Measurements from ENCODE around the gene CRIM1.

The CRIM1 gene

GRCh38 chr2:36567711-36568408 lies 212.3 kb downstream of the CRIM1 start:
- H3K9me3 ChIP-seq (ENCODE audit: control insufficient read depth, insufficient read depth, low read length), result no peaks in the 10 kb centered on the region
- H3K27ac ChIP-seq (ENCODE audit: low read depth, low read length), result no peak overlapping the region
- H3K4me3 ChIP-seq (ENCODE audit: low read depth, low read length), result no peak overlapping the region
- no peak overlapping the region for H3K9ac ChIP-seq (ENCODE audit: low read depth, low read length)
- peaks cover 33% of the 10 kb centered on the region; the same call in 1 of the 2 replicates for H3K4me1 ChIP-seq (ENCODE audit: control insufficient read depth, insufficient read depth, low read length)
- no peaks in the 10 kb centered on the region for H3K27me3 ChIP-seq (ENCODE audit: control insufficient read depth, insufficient read depth, low read length)
- peaks cover 9% of the 10 kb centered on the region; the same call in 1 of the 2 replicates for H3K36me3 ChIP-seq (ENCODE audit: control insufficient read depth, insufficient read depth, low read length)

- Histone ChIP-seq H3K4me3 (ENCODE audit: low read depth, low read length) (no peak overlapping the region), H3K9me3 (ENCODE audit: control insufficient read depth, insufficient read depth, low read length) (no peaks in the 10 kb centered on the region), H3K36me3 (ENCODE audit: control insufficient read depth, insufficient read depth, low read length) (peaks cover 9% of the 10 kb centered on the region; the same call in 1 of the 2 replicates), H3K27ac (ENCODE audit: low read depth, low read length) (peak overlapping the region; percentile 36), H3K9ac (ENCODE audit: low read depth, low read length) (no peak overlapping the region), H3K4me1 (ENCODE audit: control insufficient read depth, insufficient read depth, low read length) (peaks cover 31% of the 10 kb centered on the region; the same call in 1 of the 2 replicates), H3K27me3 (ENCODE audit: control insufficient read depth, insufficient read depth, low read length) (no peaks in the 10 kb centered on the region)
Measured at GRCh38 chr2:36568516-36569246, 213.1 kb downstream of the CRIM1 start.

- H3K27ac ChIP-seq (ENCODE audit: low read depth, low read length), result peak overlapping the region; percentile 5
- H3K9me3 ChIP-seq (ENCODE audit: control insufficient read depth, insufficient read depth, low read length), result no peaks in the 10 kb centered on the region
- no peak overlapping the region for H3K4me3 ChIP-seq (ENCODE audit: low read depth, low read length)
- H3K4me1 ChIP-seq (ENCODE audit: control insufficient read depth, insufficient read depth, low read length), result peaks cover 31% of the 10 kb centered on the region; the same call in 1 of the 2 replicates
- H3K36me3 ChIP-seq (ENCODE audit: control insufficient read depth, insufficient read depth, low read length), result peaks cover 9% of the 10 kb centered on the region; the same call in 1 of the 2 replicates
- H3K27me3 ChIP-seq (ENCODE audit: control insufficient read depth, insufficient read depth, low read length), result no peaks in the 10 kb centered on the region
- H3K9ac ChIP-seq (ENCODE audit: low read depth, low read length), result no peak overlapping the region
Measured at GRCh38 chr2:36569267-36569856, 213.8 kb downstream of the CRIM1 start.

GRCh38 chr2:36570416-36570815 lies 214.8 kb downstream of the CRIM1 start:
- H3K9me3 ChIP-seq (ENCODE audit: control insufficient read depth, insufficient read depth, low read length), result no peaks in the 10 kb centered on the region
- H3K9ac ChIP-seq (ENCODE audit: low read depth, low read length), result no peak overlapping the region
- no peak overlapping the region for H3K4me3 ChIP-seq (ENCODE audit: low read depth, low read length)
- no peaks in the 10 kb centered on the region for H3K27me3 ChIP-seq (ENCODE audit: control insufficient read depth, insufficient read depth, low read length)
- H3K36me3 ChIP-seq (ENCODE audit: control insufficient read depth, insufficient read depth, low read length), result peaks cover 9% of the 10 kb centered on the region; the same call in 1 of the 2 replicates
- H3K4me1 ChIP-seq (ENCODE audit: control insufficient read depth, insufficient read depth, low read length), result peaks cover 31% of the 10 kb centered on the region; the same call in 1 of the 2 replicates
- no peak overlapping the region for H3K27ac ChIP-seq (ENCODE audit: low read depth, low read length)

- no peaks in the 10 kb centered on the region for H3K9me3 ChIP-seq (ENCODE audit: control insufficient read depth, insufficient read depth, low read length)
- H3K9ac ChIP-seq (ENCODE audit: low read depth, low read length), result no peak overlapping the region
- peaks cover 9% of the 10 kb centered on the region for H3K36me3 ChIP-seq (ENCODE audit: control insufficient read depth, insufficient read depth, low read length)
- no peak overlapping the region for H3K4me3 ChIP-seq (ENCODE audit: low read depth, low read length)
- H3K27ac ChIP-seq (ENCODE audit: low read depth, low read length), result no peak overlapping the region
- peaks cover 31% of the 10 kb centered on the region; the same call in 1 of the 2 replicates for H3K4me1 ChIP-seq (ENCODE audit: control insufficient read depth, insufficient read depth, low read length)
- H3K27me3 ChIP-seq (ENCODE audit: control insufficient read depth, insufficient read depth, low read length), result no peaks in the 10 kb centered on the region
Measured at GRCh38 chr2:36572054-36572718, 216.6 kb downstream of the CRIM1 start.

- Histone ChIP-seq H3K36me3 (ENCODE audit: control insufficient read depth, insufficient read depth, low read length) (peaks cover 13% of the 10 kb centered on the region), H3K4me1 (ENCODE audit: control insufficient read depth, insufficient read depth, low read length) (peaks cover 30% of the 10 kb centered on the region; the same call in 1 of the 2 replicates), H3K27me3 (ENCODE audit: control insufficient read depth, insufficient read depth, low read length) (no peaks in the 10 kb centered on the region), H3K9ac (ENCODE audit: low read depth, low read length) (no peak overlapping the region), H3K9me3 (ENCODE audit: control insufficient read depth, insufficient read depth, low read length) (no peaks in the 10 kb centered on the region), H3K27ac (ENCODE audit: low read depth, low read length) (no peak overlapping the region), H3K4me3 (ENCODE audit: low read depth, low read length) (no peak overlapping the region)
Measured at GRCh38 chr2:36572719-36573059, 217.1 kb downstream of the CRIM1 start.

- H3K9ac ChIP-seq (ENCODE audit: low read depth, low read length), result no peak overlapping the region
- no peaks in the 10 kb centered on the region for H3K9me3 ChIP-seq (ENCODE audit: control insufficient read depth, insufficient read depth, low read length)
- H3K27ac ChIP-seq (ENCODE audit: low read depth, low read length), result no peak overlapping the region
- H3K4me1 ChIP-seq (ENCODE audit: control insufficient read depth, insufficient read depth, low read length), result peaks cover 26% of the 10 kb centered on the region; the same call in 1 of the 2 replicates
- H3K27me3 ChIP-seq (ENCODE audit: control insufficient read depth, insufficient read depth, low read length), result no peaks in the 10 kb centered on the region
- H3K4me3 ChIP-seq (ENCODE audit: low read depth, low read length), result no peak overlapping the region
- H3K36me3 ChIP-seq (ENCODE audit: control insufficient read depth, insufficient read depth, low read length), result peaks cover 18% of the 10 kb centered on the region
Measured at GRCh38 chr2:36573165-36573564, 217.6 kb downstream of the CRIM1 start.

- Histone ChIP-seq H3K36me3 (ENCODE audit: control insufficient read depth, insufficient read depth, low read length) (peaks cover 29% of the 10 kb centered on the region), H3K27ac (ENCODE audit: low read depth, low read length) (no peak overlapping the region), H3K27me3 (ENCODE audit: control insufficient read depth, insufficient read depth, low read length) (no peaks in the 10 kb centered on the region), H3K9me3 (ENCODE audit: control insufficient read depth, insufficient read depth, low read length) (no peaks in the 10 kb centered on the region), H3K4me1 (ENCODE audit: control insufficient read depth, insufficient read depth, low read length) (peaks cover 13% of the 10 kb centered on the region; the same call in 1 of the 2 replicates), H3K4me3 (ENCODE audit: low read depth, low read length) (no peak overlapping the region), H3K9ac (ENCODE audit: low read depth, low read length) (no peak overlapping the region)
Measured at GRCh38 chr2:36574560-36574959, 219.0 kb downstream of the CRIM1 start.

- peaks cover 56% of the 10 kb centered on the region for H3K36me3 ChIP-seq (ENCODE audit: control insufficient read depth, insufficient read depth, low read length)
Measured at GRCh38 chr2:36577884-36578283, 222.3 kb downstream of the CRIM1 start.

GRCh38 chr2:36578343-36579296 lies 223.0 kb downstream of the CRIM1 start:
- H3K4me3 ChIP-seq (ENCODE audit: low read depth, low read length), result no peak overlapping the region
- H3K9ac ChIP-seq (ENCODE audit: low read depth, low read length), result no peak overlapping the region
- H3K4me1 ChIP-seq (ENCODE audit: control insufficient read depth, insufficient read depth, low read length), result no peaks in the 10 kb centered on the region
- no peaks in the 10 kb centered on the region for H3K27me3 ChIP-seq (ENCODE audit: control insufficient read depth, insufficient read depth, low read length)
- peaks cover 63% of the 10 kb centered on the region for H3K36me3 ChIP-seq (ENCODE audit: control insufficient read depth, insufficient read depth, low read length)
- no peaks in the 10 kb centered on the region for H3K9me3 ChIP-seq (ENCODE audit: control insufficient read depth, insufficient read depth, low read length)
- no peak overlapping the region for H3K27ac ChIP-seq (ENCODE audit: low read depth, low read length)

More at GRCh38 chr2:36577884-36578283, 222.3 kb downstream of the CRIM1 start:
- H3K4me1 ChIP-seq (ENCODE audit: control insufficient read depth, insufficient read depth, low read length), result peaks cover 3% of the 10 kb centered on the region; the same call in 1 of the 2 replicates
- H3K4me3 ChIP-seq (ENCODE audit: low read depth, low read length), result no peak overlapping the region
- no peaks in the 10 kb centered on the region for H3K27me3 ChIP-seq (ENCODE audit: control insufficient read depth, insufficient read depth, low read length)
- no peaks in the 10 kb centered on the region for H3K9me3 ChIP-seq (ENCODE audit: control insufficient read depth, insufficient read depth, low read length)
- no peak overlapping the region for H3K27ac ChIP-seq (ENCODE audit: low read depth, low read length)
- H3K9ac ChIP-seq (ENCODE audit: low read depth, low read length), result no peak overlapping the region

Data from HUES48 (cell line).